GM18867 (cell line): Measurements from ENCODE around the gene RIT2.

Experiments used
- ATAC-seq: cut with Tn5 transposase; IDR thresholded peaks from one replicate; pipeline ENCODE4 v1.9.1; 2021; ENCODE audit warnings: mild to moderate bottlenecking, moderate library complexity; ENCODE audit not compliant: unreplicated experiment

The RIT2 gene

GRCh38 chr18:43092539-43092938, 22.9 kb downstream of the RIT2 start:
- no peak for ATAC-seq

- no peak for ATAC-seq
Observed at GRCh38 chr18:43081396-43081795, 34.1 kb downstream of the RIT2 start.

GRCh38 chr18:43080671-43081070, 34.8 kb downstream of the RIT2 start:
- ATAC-seq = no peak

DNA sequence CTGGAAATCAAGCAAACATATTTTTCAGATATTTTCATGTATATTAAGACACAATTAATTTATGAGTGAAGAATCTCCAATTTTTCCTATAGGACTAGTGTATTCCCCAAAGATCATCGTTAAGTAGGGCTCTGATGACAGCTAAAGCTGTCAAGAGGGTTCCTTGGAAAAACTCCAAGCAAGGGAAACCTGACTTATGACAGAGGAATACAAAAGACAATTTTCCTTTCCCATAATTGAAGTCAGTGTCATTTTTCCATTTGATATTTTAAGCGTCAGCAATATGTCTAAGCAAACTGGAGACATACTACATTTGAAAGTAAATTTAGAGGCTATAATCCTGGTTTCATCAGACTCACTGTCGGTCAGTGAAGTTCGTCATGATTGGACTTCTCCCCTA, 36.1 kb downstream of the RIT2 start:
- ATAC-seq = no peak

GRCh38 chr18:43078478-43079092, 36.9 kb downstream of the RIT2 start:
- ATAC-seq = no peak

DNA sequence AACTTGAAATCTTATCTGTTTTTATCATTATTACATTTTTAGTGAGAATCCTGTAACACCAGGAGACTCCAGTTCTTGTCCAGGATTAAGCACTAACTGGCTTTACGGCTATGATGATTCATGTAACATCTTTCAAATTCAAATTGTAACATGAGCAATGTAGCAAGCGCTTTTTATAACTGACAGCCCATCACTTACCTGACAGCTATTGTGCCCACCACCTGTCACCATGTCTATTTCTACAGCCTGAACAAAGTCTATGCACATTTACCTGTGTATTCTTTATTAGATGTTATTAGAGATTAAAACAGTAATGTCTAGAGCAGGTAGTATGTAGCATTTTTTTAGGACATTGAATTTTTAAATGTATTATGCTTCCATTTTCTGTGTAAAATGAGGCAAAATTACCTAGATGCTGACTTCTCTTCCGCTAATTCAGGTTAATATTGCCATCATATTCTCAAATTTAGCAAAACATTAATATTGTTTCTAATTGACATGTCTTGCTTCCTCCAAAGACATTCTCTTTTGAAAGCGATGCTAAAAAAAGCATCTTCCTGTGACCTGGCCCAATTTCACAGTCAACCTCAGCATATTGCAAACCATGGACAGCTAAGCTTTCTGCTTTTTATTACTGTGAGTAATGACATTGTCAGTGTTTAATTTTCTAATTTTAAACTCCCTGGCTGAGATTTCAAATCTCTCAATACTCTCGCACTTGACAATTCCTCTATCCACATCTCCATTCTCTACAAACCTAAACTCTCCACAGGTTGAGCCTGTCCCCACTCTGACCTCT, 37.8 kb downstream of the RIT2 start:
- ATAC-seq = no peak

- no peak for ATAC-seq
Observed at GRCh38 chr18:43073771-43074170, 41.7 kb downstream of the RIT2 start.

GRCh38 chr18:43068781-43069180, 46.7 kb downstream of the RIT2 start:
- no peak for ATAC-seq

DNA sequence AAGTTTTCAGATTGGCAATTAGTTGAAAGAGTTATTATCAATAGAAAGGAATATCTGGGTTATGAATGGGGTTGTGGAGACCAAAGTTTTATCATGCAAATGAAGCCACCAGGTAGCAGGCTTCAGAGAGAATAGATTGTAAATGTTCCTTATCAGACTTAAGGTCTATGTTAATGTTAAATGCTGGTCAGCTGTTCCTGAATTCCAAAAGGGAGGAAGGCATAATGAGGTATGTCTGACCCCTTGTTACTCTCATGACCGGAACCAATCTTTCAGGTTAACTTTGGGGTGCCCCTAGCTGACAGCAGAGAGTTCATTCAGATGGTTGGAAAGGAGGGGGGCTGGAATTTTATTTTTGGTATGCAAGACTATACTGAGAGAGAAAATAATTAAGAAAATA, 47.9 kb downstream of the RIT2 start:
- no peak for ATAC-seq

DNA sequence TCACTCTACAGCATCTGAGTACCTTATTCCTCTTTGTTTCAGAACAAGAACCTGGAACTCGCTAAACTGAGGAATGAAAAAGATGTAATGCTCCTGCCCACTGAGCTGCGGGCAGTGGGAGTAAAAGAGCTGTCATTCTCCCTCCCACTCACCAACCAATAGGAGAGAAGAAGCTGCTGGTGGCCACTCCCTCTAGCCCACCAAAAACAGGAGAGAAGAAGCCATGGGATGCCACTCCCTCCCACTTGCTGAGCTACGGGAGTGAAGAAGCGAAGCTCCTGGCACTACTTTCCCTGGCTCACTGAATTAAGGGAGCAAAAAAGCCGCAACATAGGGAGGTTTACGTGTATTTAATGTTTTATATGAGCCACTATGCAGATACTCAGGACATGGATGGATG, 53.7 kb downstream of the RIT2 start:
- ATAC-seq = no peak

DNA sequence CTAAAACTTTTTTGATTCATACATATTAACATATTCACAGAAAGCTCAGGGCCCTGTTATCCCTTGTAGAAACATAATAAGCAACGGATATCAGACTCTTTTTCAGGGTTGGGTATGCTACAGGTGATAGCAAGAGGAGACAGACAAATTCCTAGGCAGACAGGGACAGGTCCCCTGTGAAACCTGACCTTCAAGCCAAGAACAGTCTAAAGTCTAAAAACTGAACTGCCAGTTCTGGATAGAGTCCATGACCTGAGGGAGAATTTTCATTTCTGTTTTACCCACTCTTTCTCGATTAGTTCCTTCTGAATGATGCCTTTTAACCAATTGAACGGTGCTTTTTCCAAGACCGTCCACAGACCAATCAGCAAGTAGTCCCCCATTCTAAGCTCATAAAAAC, 54.2 kb downstream of the RIT2 start:
- ATAC-seq = no peak

DNA sequence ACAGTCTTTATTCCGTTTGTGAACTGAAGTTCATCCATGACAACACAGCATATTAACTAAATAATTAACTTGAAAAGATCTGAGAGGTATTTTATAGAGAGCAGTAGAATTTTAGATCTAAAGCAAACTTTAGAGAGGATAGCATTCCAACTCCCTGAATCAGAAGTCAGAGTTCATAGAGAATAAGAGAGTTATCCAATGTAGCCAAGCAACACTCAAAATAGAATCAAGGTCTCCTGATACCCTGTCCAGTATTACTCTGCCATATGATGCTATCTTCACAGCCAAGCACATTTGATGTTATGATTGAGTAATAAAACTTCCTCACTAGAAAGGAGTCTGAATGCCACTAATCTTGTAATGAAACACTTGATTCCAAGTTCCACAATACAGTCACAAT, 55.5 kb downstream of the RIT2 start:
- ATAC-seq = no peak

GRCh38 chr18:43054815-43055519, 60.5 kb downstream of the RIT2 start:
- no peak for ATAC-seq

GRCh38 chr18:43049021-43049420, 66.5 kb downstream of the RIT2 start:
- no peak for ATAC-seq

- ATAC-seq = no peak
Observed at GRCh38 chr18:43046322-43046721, 69.2 kb downstream of the RIT2 start.

GRCh38 chr18:43043626-43044025, 71.9 kb downstream of the RIT2 start:
- no peak for ATAC-seq

DNA sequence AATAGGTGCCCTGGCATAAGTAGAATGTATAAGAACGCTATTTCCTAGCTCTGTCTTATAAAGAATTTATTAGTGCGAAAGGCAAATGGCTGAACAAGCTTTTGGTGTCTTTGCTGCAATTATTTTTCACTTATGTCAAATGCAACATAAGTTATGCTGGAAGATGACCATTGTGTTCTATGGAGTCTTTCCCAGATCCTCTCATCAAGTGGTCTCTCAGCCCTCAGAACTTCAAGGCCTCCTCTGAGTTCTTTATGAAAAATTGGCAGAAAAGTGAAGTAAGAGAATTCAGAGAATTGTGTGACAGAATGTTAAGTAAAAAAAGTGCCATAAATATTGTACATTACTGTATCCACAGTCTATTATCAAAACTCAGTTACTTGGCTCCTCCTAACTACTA, 75.2 kb downstream of the RIT2 start:
- no peak for ATAC-seq

DNA sequence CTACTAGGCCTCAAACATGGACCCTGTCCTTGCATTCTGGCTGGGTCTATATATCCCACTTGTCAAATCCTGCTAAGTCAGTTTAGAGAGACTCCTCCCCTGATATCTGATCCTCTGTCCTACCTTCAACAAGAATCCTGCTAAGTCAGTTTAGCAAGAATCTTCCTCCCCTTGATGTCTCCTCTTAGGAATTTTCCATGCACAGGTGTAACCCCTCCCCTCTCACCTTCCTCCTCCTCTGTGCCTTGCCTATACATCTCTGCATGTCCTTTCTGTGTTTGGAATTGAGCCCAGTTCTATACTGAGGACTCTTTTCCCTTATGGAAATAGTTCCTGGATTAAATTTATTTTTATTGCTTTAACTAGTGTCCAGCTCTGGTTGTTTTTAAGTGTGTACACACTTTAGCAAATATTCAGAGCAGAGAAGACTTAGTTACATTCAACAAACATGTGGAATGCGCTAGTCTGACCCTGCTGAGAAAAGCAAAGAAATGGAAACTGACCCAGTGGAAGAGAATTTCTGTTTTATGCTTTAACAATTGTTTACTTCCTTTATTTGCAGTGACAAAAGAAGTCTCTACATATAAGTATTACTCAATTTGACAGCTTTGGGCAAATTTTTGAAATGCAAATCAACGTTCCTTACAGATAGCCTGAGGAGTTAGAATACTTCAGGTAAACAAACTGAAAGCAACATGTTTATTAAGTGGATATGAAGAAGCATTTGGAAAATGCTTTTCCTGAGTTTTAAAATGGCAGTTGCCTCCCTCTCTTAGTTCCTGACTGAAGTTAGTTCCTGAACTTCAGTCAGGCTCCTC, 80.6 kb downstream of the RIT2 start:
- ATAC-seq = no peak

- ATAC-seq = no peak
Observed at GRCh38 chr18:43031169-43031568, 84.3 kb downstream of the RIT2 start.

GRCh38 chr18:43029414-43029813, 86.1 kb downstream of the RIT2 start:
- ATAC-seq = no peak

DNA sequence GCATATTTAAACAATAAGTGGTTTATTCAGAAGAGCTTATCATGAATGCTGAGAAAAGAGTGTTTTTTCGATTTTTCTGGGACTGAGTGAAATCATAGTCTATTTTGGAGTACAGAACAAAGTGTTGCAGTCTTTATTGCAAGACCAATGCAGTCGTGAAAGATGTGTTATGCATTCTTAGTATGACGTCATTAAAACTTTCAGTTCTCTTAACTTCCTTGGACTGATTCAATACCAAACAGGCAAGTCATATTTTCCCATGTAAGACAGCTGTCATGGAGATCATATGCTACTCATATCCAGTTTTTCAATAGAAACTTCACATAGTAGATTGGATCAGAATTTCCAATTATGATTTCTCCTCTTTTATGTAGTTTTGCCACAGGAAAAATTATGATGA, 92.6 kb downstream of the RIT2 start:
- ATAC-seq = no peak
